LNCAP (cell line): ENCODE results near the gene BRSK1.

Experiments
- TF ChIP-seq, protein P1 (sequence below): fragments of 450-650 bp; IDR thresholded peaks from 2 replicates; pipeline ENCODE4 v1.5.1; 2017; ENCODE audit warnings: mild to moderate bottlenecking

BRSK1 gene

DNA sequence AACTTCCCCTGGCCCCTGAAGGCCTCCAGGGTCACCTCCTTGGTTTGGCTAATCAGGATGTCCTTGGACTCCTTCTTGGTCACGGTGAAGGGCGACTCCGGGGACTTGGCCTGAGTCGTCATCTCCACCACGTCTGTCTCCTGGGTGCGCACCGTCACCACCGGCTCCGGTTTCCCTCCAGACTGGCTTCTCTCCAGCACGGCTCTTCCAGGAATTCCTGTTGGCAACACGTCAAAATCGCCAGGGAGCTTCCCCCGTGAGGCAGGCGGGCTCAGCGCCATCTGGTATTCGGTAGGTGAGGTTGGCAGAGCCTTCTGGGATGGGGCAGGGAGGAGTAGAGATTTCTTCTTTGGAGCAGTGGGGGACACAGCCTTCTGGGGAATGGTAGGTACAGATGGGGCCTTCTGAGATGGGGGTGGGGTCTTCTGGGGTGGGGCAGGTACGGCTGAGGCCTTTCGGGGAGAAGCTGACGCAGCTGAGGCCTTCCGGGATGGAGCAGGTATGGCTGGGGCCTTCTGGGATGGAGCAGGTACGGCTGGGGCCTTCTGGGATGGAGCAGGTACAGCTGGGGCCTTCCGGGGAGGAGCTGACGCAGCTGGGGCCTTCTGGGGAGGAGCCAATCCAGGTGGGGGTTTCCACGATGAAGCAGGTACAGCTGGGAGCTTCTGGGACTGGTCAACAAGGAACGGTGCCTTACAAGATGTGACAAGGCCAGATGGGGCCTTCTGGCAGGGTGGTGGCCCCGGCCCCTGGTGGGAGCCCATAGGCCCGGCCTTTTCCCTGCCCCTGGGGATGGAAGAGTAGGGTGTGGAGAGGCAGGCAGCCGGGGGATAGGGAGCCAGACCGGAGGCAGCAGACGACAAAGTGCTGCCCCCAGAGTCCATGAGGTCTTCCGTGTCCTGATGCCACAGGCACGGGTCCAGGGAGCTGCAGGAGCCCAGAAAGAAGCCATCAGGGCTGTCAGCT, 75.4 kb downstream of the BRSK1 start:
- TF ChIP-seq, protein P1, sequence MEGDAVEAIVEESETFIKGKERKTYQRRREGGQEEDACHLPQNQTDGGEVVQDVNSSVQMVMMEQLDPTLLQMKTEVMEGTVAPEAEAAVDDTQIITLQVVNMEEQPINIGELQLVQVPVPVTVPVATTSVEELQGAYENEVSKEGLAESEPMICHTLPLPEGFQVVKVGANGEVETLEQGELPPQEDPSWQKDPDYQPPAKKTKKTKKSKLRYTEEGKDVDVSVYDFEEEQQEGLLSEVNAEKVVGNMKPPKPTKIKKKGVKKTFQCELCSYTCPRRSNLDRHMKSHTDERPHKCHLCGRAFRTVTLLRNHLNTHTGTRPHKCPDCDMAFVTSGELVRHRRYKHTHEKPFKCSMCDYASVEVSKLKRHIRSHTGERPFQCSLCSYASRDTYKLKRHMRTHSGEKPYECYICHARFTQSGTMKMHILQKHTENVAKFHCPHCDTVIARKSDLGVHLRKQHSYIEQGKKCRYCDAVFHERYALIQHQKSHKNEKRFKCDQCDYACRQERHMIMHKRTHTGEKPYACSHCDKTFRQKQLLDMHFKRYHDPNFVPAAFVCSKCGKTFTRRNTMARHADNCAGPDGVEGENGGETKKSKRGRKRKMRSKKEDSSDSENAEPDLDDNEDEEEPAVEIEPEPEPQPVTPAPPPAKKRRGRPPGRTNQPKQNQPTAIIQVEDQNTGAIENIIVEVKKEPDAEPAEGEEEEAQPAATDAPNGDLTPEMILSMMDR, result no peak

DNA sequence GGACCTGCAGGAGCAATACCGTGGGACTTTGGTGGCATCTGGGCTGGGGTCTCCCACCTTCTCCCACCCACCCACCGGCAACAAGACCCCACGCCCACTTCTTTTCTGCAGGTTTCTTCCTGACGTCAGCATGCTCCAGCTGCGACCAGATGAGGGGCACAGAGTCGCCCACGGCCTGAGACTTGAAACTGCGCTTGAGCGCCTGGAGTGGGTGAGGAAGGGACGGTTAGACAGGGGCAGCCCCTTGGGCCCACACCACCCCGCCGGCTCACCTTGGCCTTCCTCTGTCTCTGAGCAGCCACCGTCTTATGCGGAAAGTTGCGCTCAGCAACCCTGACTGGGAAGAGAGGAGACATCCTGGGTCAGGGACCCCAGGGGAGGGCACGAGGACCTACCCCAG, 77.1 kb downstream of the BRSK1 start:
- TF ChIP-seq, protein P1, result no peak
